Thyroid gland (tissue), 4 donors: ENCODE data around the gene SYN1.

Source experiments
- POLR2A ChIP-seq, 2 donors: fragments of 450-650 bp; IDR thresholded peaks; one replicate each; pipeline ENCODE4 v1.6.1; 2017; ENCODE audit warnings: antibody characterized with exemption in 2 of 2, mild to moderate bottlenecking in 2 of 2, moderate library complexity in 1 of 2
- TF ChIP-seq, protein P1 (sequence below), 6 experiments: fragments of 200-600 bp in 3 of 6; fragments of 450-650 bp in 3 of 6; sonication (generic) in 3 of 6; IDR thresholded peaks; one replicate each; pipeline ENCODE4 v1.5.1; 2016 to 2019; ENCODE audit warnings: antibody characterized with exemption in 6 of 6, mild to moderate bottlenecking in 2 of 6, inconsistent platforms in 1 of 6, moderate library complexity in 1 of 6

DNA sequence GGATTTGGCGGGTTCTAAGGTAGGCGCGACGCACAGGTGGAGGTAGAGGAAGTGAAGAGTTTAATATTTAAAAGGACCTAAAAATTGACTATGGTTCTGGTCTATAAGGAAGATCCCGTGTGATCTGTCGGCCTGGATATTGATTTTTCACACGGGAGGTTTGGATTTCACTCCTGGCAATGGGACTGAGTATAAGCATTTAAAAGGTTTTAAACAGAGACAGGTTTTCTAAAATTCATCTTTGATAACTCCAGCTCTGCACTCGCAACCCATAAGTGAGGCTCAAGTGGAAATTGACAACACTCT, 39.7 kb upstream of the SYN1 start:
- TF ChIP-seq, protein P1, sequence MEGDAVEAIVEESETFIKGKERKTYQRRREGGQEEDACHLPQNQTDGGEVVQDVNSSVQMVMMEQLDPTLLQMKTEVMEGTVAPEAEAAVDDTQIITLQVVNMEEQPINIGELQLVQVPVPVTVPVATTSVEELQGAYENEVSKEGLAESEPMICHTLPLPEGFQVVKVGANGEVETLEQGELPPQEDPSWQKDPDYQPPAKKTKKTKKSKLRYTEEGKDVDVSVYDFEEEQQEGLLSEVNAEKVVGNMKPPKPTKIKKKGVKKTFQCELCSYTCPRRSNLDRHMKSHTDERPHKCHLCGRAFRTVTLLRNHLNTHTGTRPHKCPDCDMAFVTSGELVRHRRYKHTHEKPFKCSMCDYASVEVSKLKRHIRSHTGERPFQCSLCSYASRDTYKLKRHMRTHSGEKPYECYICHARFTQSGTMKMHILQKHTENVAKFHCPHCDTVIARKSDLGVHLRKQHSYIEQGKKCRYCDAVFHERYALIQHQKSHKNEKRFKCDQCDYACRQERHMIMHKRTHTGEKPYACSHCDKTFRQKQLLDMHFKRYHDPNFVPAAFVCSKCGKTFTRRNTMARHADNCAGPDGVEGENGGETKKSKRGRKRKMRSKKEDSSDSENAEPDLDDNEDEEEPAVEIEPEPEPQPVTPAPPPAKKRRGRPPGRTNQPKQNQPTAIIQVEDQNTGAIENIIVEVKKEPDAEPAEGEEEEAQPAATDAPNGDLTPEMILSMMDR (IDR thresholded peaks at IDR 0.05) = no peak
- no peak for TF ChIP-seq POLR2A (IDR thresholded peaks at IDR 0.05)
